Coronary artery (tissue), 2 donors: Measurements from ENCODE around the gene PIMREG.
A peak's percentile ranks its signal among the peaks of the same experiment; 100 is the strongest.

ENCODE experiments used
- DNase-seq: peaks from one replicate; pipeline ENCODE4 v3.0.0-alpha.2; 2017; ENCODE audit warnings: low spot score
- H3K27ac ChIP-seq, 2 donors: fragments of 200-600 bp; sonication (generic); one replicate each; pipeline ENCODE4 v1.5.1; 2016 to 2019
- H3K4me3 ChIP-seq: fragments of 200-600 bp; sonication (generic); 2 replicates; pipeline ENCODE4 v1.5.1; 2016; ENCODE audit warnings: mild to moderate bottlenecking, moderate library complexity
- CTCF ChIP-seq: fragments of 200-600 bp; sonication (generic); IDR thresholded peaks from one replicate; pipeline ENCODE4 v1.5.1; 2019; ENCODE audit warnings: antibody characterized with exemption

The PIMREG gene

GRCh38 chr17:6489016-6489550 lies 44.8 kb downstream of the PIMREG start:
- no peak for DNase-seq
- TF ChIP-seq CTCF, result no peak
- H3K27ac ChIP-seq, result no peak overlapping the region
- no peak overlapping the region for H3K4me3 ChIP-seq

GRCh38 chr17:6491071-6491700 lies 46.9 kb downstream of the PIMREG start:
- H3K4me3 ChIP-seq, result no peak overlapping the region
- H3K27ac ChIP-seq, result no peak overlapping the region
- no peak for DNase-seq
- TF ChIP-seq CTCF, result no peak

GRCh38 chr17:6492892-6493674 lies 48.8 kb downstream of the PIMREG start:
- Histone ChIP-seq H3K27ac (no peak overlapping the region), H3K4me3 (no peak overlapping the region)
- no peak for TF ChIP-seq CTCF
- peak; percentile 56 for DNase-seq

GRCh38 chr17:6494239-6494941 lies 50.1 kb downstream of the PIMREG start:
- Histone ChIP-seq H3K4me3 (no peak overlapping the region), H3K27ac (no peak overlapping the region)
- TF ChIP-seq CTCF, result no peak
- DNase-seq, result peak; percentile 50

GRCh38 chr17:6495450-6496115 lies 51.3 kb downstream of the PIMREG start:
- H3K27ac ChIP-seq, result no peak overlapping the region
- peak; percentile 62 for DNase-seq
- H3K4me3 ChIP-seq, result no peak overlapping the region
- TF ChIP-seq CTCF, result no peak

- Histone ChIP-seq H3K27ac (no peak overlapping the region), H3K4me3 (no peak overlapping the region)
- TF ChIP-seq CTCF, result no peak
- peak; percentile 45 for DNase-seq
These were observed 51.8 kb downstream of the PIMREG start for GRCh38 chr17:6496116-6496481.
